Activated gamma-delta T cell (primary cell): Measurements from ENCODE around the gene C2CD3.

Experiments used
- DNase-seq: peaks from one replicate; lab custom pipeline; 2025; lab: John Stamatoyannopoulos, UW

Gene C2CD3

DNA sequence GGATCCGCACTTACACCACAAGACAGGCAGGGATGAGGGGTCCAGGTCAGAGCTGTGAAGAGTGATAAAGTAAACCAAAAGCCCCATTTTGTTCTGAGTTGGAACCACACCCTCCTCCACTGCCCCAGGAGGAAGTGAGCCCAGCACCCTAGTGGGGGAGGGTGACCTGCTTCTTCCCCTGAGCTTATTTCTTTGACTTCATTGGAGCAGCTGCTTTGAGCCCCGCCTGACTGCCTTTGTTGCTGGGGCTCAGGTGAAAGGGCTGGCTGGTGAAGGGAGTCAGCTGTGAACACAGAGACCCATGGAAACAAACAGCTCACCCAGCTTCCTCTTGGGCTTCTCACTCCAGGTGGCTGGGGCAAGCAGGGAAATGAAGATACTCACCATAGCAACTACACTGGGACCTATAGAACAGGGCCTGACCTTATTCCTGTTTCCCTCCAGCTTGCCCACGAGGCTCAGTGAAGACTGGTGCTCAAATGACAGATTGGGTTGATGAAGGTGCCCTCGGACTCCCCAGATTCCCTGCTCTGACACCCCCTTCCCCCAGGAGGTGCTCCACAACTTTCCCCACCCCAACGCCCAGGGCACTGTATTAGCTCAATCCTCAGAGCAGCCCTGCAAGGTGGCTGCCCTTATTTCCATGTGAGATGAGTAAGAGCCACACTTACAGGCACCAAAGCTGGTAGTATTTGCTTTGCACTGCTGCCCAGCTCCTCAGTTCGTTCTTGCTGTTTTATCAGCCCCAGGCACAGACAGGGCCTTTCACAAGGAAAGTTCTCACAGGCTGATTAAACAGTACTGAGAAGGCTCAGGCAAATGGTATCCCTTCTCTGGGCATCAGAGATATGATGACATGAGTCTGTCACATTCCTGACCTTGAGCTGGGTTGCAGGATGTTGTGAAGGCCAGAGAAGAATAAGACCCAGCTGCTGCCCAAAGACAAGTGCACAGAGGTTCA, 190.5 kb downstream of the C2CD3 start:
- DNase-seq, result no peak

DNA sequence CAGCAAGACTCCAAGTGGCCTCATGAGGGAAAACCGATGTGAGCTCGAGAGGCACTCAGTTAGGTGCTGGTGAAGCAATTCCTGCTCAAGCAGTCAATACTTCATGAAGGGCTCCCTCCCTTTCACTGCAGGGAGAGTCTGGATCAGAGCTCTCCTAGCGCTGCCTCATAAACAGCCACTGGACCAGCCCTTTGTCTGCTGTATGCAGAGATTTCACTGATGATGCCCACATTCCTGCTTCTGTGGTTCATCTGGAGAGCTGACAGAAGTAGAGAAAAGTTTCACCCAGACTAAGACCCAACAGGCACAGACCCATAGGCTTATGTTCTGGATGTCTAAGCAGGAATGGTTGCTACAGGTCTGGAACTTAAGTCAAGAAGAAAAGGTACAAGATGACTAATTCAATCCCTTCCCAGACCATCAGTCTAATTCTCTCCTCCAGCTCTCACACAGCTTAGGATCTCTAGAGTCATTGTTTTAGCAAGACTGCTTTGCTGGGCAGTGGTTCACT, 192.2 kb downstream of the C2CD3 start:
- no peak for DNase-seq

DNA sequence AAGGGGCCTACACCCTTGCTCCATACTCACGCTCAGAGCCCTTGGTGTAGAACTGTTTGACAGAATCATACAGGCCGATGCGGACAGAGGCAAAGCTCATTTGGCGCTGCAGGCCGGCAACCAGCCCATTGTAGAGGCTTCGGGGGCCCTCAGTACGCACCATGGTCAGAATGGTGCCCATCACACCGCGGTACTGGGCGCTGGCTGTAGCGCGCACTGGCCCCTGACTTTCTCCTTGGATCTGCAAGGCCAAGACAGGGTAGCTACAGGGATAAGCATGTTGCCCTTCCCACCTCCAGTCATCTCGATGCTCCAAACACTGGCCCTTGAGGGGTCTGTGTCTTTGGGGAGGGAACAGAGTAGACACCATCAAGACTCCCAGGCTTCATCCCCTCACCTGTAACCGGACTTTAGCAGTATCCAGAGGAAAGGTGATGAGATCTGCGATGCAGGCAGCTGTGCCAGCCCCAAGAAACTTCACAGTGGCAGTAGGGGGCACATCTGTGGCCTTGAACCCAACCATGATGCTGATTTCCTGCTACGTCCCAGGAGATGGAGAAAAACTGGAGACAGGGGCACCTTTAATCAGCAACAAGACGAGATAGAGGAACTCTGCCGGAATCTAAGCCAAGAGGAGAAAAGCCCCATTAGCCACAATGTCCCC, 192.8 kb downstream of the C2CD3 start:
- DNase-seq, result no peak

DNA sequence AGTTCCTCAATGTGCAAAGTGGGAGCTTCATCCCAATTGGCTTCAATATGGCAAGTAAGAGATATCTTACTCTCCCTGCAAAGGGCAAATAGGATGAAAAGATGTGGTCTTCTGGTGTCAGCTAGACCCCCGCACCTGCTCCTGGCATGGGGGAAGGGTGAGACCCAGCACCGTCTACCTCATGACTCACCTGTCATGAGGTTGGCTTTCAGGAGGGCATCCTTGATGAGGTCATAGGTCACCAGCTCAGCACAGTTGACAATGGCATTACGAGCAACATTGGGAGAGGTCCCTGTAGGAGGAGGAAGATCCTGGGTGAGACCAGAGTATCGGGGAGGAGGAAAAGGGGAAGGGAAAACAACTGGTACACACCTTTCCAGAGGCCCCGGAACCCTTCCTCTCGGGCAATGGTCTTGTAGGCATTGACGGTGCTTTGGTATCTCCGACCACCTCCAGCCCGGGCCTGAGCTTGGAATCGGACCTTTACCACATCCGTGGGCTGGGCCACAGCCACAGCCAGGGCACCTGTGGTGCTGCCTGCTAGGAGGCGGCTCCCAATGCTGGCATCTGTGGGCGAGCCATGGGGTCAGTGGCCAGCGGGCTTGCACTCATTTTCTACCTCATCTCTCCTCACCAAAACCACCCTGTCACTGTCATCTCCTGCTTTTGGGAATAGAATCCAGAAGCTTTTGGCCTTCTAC, 194.2 kb downstream of the C2CD3 start:
- DNase-seq, result no peak

DNA sequence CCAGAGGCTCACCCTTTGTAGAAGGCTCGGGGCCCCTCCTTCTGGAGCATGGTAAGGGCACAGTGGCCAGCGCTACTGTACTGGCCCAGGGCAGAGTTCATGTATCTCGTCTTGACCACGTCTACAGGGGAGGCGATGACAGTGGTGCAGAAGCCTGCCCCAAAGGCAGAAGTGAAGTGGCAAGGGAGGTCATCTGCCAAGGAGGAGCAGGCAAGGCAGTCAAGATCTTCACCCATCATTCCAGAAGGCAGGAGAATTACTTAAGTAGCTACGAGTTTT, 195.4 kb downstream of the C2CD3 start:
- DNase-seq, result no peak

DNA sequence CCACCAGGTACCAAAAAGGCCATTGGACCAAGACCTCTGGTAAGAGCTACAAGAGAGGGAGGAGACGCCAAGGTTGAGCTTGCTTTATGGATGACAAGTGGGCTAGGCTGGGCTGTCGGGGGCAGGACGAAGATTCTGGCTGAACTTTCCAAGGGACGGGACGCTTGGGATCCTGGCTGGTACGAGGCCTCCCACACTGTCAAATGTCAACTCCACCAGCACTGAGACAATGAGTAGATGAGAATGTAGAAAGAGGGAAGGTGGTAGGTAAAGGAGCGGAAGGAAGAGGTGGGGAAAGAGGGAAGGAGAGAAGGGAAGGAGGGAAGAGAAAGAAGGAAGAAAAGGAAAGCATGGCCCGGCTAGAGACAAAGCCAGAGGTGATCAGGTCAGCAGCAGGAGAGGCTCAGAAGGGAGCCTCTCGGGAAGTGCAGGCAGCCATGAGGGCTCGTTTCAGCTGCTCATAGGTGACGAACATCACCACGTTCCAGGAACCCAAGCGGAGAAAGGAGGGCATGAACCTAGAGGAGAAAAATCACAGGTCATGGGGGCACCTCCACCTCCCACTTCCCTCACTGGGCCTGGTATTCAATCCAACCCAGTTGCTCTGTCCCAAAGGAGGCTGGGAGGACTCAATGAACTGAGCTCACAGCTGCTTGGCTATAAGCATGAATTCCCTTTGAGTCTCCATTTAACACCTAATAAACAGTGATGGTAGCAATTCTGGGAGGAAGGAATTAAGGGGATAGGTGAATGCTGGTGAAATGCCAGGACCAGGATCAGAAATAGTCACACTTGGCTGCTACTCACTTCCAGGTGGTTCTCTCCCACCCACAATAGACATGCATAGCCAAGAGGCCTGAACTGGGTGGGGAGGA, 196.0 kb downstream of the C2CD3 start:
- DNase-seq, result no peak

DNA sequence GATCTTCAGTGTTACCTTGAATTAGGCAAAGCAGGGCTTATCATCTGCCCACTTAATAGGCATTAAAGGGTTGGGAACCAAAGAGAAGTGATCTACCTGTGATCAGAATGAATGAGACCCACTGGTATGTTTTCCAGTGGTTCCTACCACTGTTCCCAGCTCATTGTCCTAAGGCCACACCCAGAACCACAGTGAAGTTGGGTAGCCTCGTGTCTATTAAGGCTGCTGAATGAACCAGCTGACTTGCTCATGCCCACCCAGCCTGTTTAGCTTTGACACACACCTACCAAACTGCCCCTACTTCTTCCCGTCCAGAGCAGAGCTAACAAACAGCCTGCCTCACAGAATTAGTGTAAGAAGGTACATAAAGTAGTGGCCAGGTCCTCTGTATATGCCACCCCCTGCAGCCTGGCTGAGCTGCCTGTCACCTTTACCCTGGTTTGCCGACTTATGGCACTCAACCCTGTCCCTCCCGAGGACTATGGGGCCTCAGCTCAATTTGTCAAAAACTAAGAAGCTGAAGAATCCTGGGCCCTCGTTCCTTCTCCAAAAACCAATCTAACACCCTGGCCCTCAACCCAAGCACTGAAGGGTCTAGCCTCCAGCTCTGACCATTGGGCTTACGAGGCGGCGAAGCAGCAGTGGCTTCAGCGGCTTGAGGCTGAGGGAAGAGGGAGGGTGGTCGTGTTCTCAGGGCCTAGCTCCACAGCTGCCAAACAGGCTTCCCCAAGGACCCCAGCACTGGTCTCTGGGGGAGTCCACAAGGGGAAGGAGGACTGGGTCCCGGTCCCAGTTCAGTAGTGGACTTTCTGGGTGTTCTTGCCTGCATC, 198.0 kb downstream of the C2CD3 start:
- DNase-seq, result no peak

DNA sequence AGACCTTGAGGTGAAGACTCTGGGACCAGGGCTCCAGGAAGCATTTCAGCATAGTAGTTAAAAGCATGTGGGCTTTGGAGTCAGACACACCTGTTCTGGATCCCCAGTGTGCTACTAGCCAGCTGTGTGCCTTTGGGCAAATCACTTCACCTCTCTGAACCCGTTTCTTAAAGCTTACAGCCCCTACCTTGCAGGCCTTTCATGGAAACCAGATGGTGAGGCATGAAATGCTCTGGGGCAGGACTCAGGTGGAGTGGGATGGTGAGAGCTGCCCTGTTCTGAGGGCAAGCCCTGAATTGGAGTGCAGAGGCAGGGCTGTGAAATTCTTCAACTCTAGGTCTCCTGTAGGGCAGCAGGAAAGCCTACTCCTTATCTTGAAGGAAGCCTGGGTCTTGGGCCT, 198.6 kb downstream of the C2CD3 start:
- no peak for DNase-seq

DNA sequence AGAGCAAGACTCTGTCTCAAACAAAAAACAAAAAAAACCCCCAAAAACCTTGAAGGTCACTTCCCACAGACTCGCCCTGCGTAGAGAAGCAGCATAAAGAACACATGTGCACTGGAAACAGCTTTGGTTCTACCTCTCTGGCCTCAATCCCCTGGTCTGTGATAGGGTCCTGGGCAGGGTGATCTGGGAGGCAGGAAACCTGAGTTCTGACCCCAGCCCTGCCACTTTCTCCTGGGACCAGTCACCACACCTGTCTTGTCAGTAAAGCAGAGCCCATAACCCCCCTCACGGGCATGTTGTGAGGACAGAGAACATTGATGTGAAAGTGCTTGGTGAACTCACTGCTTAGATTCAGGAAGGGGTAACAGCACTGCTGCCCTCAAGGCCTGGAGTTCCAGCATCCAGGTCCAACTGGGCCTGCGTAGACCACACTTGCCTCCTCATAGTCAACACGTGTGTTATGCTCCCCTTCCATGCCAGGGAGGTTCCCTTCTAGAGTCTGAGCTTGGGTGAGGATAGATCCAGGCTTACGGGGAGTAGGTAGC, 199.6 kb downstream of the C2CD3 start:
- no peak for DNase-seq

DNA sequence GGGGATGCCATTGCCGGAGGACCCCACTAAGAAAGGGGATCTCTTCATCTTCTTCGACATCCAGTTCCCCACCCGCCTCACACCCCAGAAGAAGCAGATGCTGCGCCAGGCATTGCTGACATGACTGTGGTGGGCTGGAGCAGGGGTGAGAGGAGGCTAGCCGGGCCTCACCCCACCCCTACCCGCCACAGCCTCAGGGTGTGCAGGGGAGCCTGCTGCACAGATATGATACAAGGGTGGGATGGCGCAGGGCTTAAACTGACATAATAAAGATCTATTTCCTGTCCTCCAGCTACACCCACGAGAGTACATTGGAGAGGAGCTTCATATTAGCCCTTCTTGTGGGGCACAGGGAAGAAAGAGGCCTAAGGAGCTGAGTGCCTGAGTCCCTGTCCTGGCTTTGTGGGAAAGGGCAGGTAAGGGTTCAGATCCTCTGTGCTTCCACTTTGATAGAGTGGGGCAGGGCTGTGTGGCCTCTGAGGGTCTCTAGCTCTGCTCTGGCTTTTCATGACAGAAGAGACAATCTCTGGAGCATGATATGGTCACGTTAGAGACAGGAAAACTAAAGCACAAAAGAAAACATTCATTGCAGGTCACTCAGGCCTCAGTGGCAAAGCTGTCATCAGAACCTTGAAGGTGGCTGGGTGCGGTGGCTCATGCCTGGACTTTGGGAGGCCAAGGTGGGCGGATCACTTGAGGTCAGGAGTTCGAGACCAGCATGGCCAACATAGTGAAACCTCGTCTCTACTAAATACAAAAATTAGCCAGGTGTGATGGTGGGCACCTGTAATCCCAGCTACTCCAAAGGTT, 200.6 kb downstream of the C2CD3 start:
- DNase-seq, result no peak

DNA sequence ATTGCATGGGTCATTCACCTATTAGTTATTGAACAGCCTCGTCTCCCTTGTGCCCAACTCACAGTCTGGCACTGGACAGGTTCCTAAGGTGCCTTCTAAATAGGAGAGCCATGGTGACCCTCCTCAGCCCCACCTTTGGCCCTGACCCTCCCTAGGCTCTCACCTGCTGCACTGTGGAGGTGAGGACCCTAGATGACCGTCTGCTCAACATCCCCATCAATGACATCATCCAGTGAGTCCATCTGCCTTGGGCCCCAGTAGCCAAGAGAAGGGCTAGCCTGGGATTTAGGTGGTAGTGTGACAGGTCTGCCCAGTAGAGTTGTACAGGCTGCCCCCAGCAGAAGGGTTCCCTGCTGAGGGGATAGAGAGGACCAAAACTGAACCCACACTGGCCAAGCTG, 201.7 kb downstream of the C2CD3 start:
- no peak for DNase-seq

DNA sequence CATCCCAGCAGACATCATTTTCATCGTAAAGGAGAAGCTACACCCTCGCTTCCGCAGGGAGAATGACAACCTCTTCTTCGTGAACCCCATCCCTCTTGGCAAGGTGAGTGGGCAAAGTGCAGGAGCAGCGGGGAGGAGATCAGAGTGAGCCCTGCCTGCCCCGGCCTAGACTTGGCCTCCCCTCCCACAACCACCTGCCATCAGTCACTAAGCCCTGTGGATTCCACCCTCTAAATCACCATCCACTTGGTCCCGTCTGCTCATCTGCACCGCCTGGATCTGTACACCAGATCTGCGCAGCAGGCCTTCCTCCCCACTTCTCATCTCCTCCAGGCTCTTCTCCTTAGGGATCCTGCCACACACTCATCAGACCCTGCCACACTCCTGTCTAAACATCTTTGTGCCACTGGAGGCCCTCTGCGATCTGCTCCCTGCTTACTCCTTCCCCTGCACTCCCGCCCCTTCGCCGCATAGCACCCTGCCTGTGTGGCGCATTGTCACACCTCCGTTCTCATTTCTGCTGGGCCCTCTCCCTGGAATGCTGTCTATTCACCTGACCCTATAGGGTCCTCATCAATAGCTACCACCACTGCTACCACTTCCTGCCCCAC, 202.3 kb downstream of the C2CD3 start:
- DNase-seq, result no peak

DNA sequence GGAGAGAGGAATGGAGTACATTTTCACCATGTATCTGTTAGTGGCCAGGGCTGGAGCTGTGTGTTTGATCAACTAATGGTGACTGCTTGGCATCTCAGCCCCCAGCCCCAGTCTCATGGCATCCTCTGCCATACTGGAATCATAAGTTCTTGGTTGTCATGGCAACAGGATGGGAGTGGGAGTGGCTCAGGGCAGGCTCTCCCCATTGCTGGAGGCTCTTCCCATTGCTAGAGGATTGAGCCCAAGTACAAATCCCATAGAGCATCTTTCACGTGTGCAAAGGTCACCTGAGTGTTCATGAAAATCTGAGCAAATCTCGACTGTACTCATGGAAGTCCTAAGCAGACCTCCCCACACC, 205.1 kb downstream of the C2CD3 start:
- no peak for DNase-seq

DNA sequence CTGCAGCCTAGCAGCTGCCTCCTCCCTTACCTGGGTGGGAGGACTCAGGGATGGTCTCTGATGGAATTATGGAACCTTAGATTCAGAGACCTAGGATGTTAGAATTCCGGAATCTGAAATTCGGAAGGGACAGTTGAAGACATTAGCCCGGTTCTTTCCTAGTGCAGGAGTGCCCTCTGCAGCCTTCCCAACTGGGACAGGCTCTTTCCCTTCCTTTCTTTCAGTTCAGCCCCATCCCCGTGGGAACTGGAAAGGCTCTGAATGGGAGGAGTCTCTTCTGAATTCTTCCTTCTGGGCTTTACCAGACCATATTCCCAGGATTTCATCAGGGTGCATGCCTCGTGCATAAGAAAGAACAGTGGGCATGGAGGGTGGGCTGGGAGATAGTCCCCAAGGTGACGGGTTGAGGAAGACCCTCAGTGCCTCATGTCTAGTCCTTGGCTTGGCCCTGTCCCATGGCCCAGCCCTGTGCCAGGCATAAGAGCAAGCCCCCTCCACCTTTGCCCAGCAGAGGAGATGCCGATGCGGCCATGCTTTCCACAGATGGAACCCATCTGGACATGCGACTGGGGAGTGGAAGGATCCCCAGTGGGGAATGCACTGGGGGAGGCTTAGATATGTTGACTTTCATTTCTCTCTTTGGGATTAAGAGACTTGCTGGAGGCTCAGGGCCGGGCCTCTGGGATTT, 205.6 kb downstream of the C2CD3 start:
- no peak for DNase-seq

DNA sequence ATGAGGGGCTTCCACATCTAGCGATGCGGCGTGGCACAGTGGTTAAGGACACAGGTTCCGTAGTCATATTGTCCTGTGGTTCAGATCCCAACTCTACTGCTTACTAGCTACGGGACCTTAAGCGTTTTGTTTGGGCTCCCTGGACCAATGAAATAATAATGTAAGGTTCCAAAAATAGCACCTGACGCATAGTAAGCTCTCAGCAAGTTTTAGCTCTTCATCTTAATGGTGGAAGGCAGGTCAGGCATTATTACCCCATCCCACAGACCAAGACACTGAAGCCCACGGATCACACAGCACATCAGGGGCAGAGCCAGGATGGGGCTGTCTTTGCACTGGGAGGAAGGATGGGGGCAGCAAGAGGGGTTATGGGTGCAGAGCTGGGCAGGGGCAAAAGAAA, 206.9 kb downstream of the C2CD3 start:
- no peak for DNase-seq
